Measurements from ENCODE around the gene P2RY2.

P2RY2 gene

DNA sequence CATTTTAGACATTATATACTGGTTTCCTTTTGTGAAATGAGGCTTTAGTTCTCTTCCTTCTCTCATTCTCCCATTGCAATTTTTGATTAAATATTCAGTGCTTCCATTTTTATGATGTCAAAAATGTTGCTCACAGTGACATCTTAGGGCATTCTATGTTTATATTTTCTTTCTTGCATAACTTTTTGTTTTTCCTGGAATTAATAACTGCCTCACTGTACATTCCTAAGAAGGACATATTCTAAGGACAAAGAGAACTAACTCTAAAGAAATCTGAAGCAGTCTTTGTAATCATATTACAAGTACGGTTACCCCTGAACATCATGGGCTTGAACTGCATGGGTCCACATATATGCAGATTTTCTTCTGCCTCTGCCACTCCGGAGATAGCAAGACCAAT lies 28.2 kb downstream of the P2RY2 start:
- DNase-seq = no peak

GRCh38 chr11:73248526-73249185 lies 30.6 kb downstream of the P2RY2 start:
- DNase-seq = no peak

DNA sequence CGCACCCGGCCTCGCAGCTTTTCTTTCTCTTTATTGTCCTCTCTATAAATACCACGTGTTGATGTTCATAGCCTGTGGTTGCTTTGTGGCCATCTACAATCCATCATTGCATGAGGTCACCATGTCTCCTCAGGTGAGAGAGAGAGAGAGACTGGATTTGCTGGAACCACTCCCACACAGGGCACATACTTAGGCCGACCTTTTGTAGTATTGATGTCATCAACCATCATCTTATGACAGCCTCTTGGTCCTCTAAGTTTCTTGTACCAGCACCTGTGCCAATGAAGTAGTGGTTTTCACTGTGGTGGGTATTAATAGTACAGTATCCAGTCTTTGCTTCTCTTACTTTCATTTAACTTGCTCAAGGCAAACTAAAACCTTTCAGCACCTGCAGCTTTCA lies 31.2 kb downstream of the P2RY2 start:
- no peak for DNase-seq

- DNase-seq = no peak
These were observed 32.0 kb downstream of the P2RY2 start for GRCh38 chr11:73249853-73250783.

- no peak for DNase-seq
These were observed 34.6 kb downstream of the P2RY2 start for GRCh38 chr11:73252577-73253191.

DNA sequence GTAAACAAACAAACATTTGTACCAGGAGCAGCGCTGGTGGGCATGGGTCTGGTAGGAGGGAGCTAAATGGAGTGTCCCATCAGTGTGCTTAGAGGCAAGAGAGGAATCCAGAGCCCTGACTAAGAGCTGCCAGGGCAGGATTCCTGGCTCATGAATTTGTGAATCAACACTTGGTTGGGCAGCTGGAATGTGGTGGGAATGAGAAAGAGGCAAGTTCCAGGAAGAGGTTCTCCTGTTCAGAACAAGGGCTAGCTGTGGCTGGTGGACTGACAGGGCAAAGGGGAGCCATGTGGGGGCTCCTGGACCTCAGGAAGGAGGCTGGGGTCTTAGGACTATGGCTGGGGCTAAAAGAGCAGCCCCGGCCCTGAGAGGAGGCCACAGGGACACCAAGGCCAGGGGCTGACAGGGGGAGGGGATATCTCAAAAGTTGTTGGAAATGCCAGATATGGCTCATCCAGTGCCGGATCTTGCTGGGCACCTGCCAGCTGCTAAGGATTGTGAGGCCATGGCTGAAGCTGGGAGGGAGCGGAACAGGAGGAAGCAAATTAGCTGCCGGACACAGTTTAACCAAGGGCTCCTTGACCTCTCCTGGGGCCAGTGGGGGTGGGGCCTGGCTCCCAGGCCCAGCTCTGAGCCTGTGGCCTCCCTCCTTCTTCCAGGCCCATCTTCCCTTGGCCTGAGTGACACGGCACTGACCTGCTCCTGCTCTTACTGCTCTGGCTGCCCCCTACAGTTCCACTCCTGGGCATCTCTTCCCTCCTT lies 39.4 kb downstream of the P2RY2 start:
- DNase-seq = no peak

DNA sequence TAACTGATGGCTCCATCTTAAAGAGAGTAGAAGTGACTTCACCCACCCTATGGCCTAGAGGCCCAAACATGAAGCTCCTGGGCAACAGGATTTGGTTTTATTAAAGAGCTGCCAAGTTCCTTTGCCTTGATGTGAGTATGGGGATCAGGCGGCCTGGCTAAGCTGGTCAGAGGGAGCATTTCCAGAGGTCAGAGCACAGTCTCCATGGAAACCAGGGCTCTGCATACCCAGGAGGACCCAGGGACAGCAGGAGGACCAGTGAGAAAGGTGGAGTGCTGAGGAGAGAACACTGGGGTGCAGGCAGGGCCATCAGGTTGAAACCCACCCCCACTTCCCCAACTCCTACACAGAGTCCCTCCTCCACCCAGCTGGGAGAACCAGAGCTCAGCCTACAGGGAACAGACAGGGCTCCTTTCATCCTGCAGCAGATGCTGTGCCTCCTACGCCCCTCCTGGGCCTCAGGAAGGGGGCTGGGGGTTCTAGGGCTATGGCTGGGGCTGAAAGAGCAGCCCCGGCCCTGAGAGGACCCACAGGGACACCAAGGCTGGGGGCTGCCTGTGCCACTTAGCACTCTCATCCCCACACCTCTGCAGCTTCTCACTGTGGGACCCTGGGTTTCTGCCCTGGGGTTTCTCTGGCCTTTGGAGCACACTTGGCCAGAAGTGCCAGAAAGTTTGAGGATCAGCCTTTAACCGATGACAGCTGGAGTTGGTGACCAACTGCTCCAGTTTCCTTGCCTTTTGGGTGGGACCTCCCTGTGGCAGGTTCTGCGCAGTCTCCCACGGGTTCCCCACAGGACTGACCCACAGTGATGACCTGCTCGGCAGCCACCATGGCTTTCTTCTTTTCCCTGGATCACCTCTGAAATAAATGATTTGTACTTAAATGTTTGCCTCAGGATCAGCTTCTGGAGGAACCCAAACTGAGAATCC lies 40.3 kb downstream of the P2RY2 start:
- no peak for DNase-seq

- DNase-seq = no peak
These were observed 41.5 kb downstream of the P2RY2 start for GRCh38 chr11:73259406-73260126.

- no peak for DNase-seq
These were observed 42.0 kb downstream of the P2RY2 start for GRCh38 chr11:73260127-73260457.

GRCh38 chr11:73262851-73263495 lies 44.9 kb downstream of the P2RY2 start:
- DNase-seq = no peak

DNA sequence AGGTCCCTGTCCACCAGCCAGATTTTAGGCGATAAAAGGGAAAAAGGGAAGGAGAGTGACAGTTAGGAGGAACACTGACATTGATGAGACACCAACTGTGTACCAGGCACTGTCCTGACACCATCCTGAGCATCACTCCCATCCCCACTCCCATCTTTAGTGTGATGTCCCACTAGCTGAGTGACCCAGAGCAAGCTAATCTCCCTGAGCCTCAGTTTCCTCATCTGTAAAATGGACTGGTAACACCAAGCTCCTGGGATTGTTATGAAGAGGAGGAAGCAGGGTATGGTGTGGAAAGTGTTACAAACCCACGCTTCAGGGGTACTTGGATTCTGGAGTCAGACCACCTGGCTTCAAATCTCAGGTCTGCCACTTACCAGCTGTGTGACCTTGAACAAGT lies 45.6 kb downstream of the P2RY2 start:
- DNase-seq = no peak

DNA sequence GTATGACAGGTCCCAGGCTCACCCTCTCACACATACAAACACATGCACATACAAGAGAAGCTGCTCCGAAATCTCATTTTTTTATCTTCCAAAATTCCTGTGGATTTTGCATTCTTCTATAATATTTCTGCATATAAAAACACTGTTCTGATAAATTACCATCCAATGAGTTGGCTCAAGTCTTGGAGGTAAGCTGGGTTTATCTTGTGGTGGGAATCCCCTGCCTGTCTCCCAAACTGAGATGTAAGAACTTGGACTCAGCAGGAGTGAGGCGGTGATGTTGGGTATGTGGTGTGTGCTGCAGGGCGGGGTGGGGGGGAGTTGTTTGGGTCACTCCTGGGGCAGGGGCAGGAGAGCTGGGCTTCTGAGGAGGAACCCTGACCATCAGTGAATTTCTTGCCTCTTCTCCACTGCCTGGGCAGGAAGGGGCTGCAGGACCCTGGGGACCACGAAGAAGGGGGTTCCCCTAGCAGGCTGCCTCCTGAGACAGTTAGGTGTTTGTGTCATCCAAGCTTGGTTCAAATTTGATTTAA lies 47.3 kb downstream of the P2RY2 start:
- DNase-seq = no peak

- DNase-seq = no peak
These were observed 48.0 kb downstream of the P2RY2 start for GRCh38 chr11:73265853-73266645.

DNA sequence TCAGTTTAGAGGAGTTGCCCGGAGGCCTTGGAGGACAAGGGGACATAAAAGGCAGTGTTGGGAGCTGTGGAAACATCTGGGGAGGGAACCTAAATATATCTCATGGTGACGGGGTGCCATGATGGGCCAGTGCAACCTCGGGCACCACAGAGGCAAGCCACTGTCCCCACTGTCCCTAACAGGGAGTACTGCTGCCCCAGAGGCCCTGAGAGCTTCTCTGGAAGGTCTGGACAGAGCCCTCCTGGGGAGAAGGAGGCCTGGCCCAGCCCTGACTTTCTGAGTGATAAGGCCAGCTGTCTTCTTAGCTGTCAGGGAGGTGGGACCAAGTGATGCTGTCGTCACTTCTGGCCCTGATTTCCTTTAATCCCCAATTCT lies 48.6 kb downstream of the P2RY2 start:
- DNase-seq = no peak

GRCh38 chr11:73267122-73267846 lies 49.2 kb downstream of the P2RY2 start:
- no peak for DNase-seq

GRCh38 chr11:73267906-73268540 lies 49.9 kb downstream of the P2RY2 start:
- no peak for DNase-seq

GRCh38 chr11:73268671-73269271 lies 50.7 kb downstream of the P2RY2 start:
- no peak for DNase-seq

DNA sequence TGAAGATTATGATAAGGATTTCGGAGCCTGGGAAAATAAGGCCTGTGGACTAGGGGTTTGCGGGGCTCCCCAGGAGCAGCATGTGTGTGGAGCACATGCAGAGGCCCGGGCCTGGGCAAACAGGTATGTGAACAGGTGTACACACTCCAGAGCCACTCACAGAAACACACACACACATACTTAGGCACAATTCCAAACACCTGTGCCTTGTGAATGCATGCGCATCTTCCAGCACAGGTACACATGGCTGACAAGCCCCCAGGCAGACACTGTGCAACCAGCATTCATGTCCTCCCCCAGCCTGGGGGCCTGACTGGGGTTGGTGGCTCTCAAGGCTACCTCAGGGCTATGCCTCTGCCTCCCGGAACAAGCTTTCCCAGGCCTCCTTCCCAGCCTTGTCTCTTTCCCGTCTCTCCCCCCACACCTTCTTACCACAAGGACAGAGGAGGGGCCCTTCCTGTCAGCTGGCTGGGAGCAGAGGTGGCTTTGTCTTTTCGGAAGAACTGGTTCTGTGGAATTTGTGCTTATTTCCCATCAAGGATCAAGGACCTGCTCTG lies 51.5 kb downstream of the P2RY2 start:
- DNase-seq = no peak

All from NCI-H774 (cell line).